Stimulated activated CD8-positive, alpha-beta memory T cell treated with anti-CD3 and anti-CD28 coated beads, Interleukin-4, amount 100 ng/mL, for 4 hours (primary cell): ENCODE results near the gene TIAM1.

Experiments used
- DNase-seq, 2 donors: peaks; one replicate each; pipeline ENCODE4 v3.0.0-alpha.2; 2020; ENCODE audit warnings: low read depth in 2 of 2, low spot score in 1 of 2

TIAM1 gene

GRCh38 chr21:31216206-31216605 is 127.9 kb downstream of the TIAM1 start:
- DNase-seq: no peak

DNA sequence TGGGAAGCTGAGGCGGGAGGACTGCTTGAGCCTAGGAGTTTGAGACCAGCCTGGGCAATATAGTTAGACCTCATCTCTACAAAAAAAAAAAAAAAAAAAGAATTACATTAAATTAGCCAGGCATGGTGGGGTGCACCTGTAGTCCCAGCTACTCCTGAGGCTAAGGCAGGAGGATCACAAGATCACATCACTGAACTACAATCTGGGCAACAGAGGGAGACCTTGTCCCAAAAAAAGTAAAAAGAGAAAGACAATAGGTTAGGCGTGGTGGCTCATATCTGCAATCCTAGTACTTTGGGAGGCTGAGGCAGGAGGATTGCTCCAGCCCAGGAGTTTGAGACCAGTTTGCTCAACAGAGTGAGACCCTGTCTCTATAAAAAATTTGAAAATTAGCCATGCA is 130.3 kb downstream of the TIAM1 start:
- DNase-seq: no peak

DNA sequence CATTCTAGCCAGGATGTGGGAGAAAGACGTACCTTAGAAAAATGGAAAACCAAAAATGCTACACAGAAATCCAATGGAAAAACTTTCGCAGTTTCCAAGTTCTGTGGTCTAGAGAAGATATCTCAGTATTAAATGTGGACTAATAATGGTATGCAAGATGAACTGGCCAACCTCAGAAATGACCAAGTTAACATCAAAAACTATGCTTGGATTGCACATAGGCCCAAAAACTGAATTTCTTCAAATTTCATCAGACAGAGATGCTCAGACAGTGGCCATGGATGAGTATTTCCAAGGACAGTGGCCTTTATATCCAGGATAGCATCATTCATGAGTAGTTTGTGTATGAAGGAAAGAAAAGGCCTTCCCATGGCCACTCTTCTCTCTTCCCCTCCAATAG is 132.2 kb downstream of the TIAM1 start:
- DNase-seq: no peak

DNA sequence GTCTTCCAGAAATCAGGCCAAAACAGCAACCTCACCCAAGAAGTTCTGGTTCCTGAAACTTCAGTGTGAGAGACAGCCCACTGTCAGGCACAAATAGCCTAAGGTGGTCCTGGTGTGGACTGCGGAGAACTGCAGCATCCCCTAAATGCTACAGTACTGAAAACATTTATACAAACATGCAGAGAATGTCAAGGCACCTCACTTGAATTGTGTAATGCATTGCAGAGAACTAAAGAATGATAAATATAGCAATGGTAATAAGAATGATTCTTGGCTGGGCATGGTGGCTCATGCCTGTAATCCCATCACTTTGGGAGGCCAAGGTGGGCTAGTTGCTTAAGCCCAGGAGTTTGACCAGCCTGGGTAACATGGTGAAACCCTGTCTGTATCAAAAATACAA is 138.6 kb downstream of the TIAM1 start:
- no peak for DNase-seq

DNA sequence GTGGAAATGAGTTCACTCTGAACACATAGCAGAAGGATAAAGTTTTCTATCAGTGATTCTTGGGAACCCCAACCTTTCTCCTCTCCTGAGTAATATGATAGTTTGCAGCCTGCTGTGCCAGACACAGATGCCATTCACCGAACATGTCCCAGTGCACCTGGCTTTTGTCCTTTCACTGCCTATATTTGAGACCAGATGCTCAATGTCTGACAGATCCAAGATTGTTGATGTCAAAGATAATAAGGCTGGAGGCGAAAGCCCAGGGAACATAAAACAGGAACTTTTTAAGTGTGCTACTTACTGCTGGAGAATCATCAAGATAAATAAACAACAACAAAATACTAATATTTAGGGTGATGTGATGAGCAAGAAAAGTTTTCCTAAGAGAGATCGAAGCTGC is 139.3 kb downstream of the TIAM1 start:
- no peak for DNase-seq

GRCh38 chr21:31203431-31204054 is 140.5 kb downstream of the TIAM1 start:
- DNase-seq: no peak

- DNase-seq: no peak
Measured at GRCh38 chr21:31201548-31201947, 142.5 kb downstream of the TIAM1 start.

DNA sequence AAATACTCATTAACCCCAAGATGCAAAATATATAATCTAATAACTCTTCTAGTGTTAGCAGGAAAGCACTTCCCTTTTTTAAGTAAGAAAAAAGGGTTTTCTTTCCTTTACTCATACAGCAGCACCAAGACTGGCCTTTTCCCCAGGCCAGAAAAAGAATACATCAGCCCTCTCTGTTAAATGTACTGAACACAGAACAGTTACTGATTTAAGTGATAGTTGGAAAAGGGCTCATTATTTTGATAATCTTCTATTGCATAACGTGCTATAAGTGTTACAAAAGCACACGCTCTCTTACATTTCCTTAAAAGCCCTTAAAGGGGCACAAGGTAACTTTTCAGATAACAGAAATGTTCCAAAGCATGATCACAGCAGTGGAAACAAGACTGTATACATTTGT is 142.9 kb downstream of the TIAM1 start:
- DNase-seq: no peak

GRCh38 chr21:31198575-31198974 is 145.5 kb downstream of the TIAM1 start:
- DNase-seq: no peak

GRCh38 chr21:31196724-31197123 is 147.3 kb downstream of the TIAM1 start:
- DNase-seq: no peak

GRCh38 chr21:31195334-31196015 is 148.6 kb downstream of the TIAM1 start:
- no peak for DNase-seq

DNA sequence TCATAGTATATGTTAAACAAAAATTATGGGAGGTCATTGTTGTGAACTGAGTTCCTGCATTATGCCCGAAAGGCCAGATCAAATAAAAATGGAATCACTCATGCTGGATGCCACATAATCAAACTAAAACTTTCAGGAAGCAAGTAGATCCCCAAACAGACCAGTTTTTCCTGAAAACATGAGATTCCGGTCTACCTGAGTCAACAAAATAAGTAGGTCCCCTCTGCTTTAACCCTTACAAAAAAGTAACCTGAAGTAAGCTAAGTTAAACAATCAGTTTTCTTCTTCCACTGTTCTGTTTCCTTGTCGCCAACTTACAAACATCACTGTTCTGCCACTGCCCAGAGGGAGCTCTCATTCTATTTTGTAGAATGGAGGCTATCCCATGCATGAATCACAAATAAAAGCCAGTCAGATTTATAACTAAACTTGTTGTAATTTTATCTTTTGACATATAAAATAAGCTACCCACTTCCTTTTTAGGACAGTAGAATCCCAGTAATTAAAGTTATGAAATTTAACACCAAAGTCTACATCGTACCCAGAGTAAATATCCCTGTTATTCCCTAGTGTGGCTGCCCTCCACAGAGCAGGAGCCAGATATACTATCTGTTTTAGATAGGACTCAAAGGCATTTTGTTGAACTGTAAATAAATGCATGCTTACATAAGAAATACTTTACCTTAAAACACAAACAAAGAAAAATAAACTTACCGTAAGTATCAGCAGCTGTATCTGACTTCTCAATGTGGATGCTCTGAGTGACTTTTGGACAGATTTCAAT is 149.4 kb downstream of the TIAM1 start:
- no peak for DNase-seq

DNA sequence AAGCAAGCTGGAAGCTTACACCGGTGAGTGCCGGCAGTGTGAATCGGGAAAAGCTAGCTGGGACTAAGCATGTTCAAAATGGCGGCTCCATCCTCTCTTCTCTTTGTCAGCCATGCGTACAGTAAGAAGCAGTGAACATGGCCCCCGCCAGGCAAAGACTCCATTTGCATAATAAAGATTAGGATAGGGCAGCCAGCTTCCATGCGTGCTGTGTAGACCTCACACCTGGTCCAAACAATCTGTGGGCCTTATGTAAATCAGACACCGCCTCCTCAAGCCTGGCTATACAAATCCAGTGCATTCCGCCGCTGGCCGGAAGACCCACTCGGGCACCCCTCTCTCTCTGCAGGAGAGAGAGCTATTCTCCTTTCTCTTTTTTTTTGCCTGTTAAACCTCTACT is 150.3 kb downstream of the TIAM1 start:
- no peak for DNase-seq

- DNase-seq: no peak
Measured at GRCh38 chr21:31191553-31191952, 152.5 kb downstream of the TIAM1 start.

- DNase-seq: no peak
Measured at GRCh38 chr21:31190516-31190915, 153.5 kb downstream of the TIAM1 start.

DNA sequence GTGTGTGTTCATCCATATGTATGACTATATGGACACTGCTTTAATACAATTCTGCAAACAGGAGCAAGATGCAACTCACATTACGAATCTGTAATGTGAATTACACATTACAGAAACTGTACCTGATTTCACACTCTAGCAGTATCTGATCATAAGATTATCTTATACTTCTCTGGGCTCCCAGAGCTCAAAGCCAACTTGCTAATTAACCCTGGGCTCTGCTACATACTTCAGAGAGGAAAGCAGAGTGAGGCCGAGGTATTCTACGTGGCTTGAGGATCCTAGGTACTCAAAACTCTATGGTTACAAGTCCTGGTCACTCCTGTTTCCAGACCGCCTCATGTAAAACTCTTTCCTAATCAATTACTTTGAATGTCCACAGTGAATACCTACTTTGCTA is 156.6 kb downstream of the TIAM1 start:
- no peak for DNase-seq

GRCh38 chr21:31186916-31187315 is 157.1 kb downstream of the TIAM1 start:
- no peak for DNase-seq

- DNase-seq: no peak
Measured at GRCh38 chr21:31185663-31186062, 158.4 kb downstream of the TIAM1 start.

GRCh38 chr21:31184876-31185275 is 159.2 kb downstream of the TIAM1 start:
- no peak for DNase-seq

DNA sequence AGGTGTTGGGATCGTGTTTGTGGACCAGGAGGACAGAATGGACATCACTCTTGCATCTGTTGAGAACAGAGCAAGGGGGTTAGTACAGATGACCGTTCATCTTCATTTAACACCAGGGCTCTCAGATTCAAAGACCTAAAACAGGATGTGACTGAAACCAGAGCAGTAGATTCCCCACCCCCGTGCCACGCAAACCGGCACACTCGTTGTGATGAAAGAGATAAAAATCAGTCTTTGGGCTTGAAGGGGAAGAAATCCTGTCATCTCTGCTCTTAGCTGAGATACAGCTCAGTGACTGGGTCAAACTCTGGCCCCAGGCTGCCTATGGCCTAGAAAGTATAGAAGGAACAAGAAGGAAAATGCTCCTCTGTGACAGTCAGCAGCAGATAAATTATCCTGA is 159.6 kb downstream of the TIAM1 start:
- DNase-seq: peak; percentile 44 to 47

DNA sequence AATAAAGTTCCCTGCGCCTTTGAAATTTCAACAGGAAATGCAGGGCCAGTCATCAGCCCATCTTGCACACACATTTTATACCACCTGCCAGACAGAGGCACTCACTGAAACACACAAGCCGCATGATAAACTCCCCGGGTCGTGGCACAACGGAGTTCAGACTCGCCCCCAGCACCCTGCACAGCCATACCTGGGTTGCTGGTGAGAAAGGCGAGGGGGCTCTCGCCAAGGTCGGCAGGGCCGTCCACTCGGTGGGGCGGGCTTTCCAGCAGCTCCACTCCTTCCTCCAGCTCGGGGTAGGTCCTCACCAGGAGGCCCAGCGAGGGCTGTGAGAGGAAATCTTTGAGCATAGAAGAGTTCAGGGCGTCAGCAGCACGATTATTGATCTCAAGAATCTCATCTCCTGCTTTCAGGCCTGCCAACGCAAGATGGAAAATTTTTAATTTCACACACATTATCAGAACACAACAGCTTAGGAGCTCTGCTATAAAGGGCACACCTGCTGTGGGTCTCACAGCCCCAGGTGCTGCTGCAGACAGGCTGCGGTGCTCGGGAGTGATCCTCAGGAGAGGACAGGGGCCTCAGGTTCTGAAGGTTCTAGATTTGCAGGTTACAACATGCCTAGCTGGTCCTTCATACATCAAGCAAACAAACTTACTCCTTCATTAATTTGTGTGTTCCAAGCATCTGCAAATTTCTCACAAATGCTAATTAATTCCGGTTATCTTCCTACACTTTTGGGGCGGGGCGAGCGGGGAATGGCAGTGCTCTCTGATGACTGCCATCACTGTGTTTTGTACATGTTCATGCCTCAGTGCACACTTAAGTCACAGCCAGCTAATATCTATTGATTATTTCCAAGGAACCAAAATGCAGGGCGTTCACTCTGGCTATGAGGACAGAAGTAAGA is 161.6 kb downstream of the TIAM1 start:
- peak; percentile 12 to 36 for DNase-seq
